Choroid plexus epithelial cell (primary cell): Measurements from ENCODE around the gene CDK6.
A peak's percentile ranks its signal among the peaks of the same experiment; 100 is the strongest.

Experiments
- DNase-seq: peaks from one replicate; pipeline ENCODE4 v3.0.0-alpha.2; 2010; ENCODE audit warnings: low read depth
- H3K4me3 ChIP-seq: 2 replicates; pipeline ENCODE4 v1.5.1; 2011; ENCODE audit warnings: low read depth, mild to moderate bottlenecking, control low read depth, low read length, moderate library complexity
- TF ChIP-seq, protein P1 (sequence below): conservative IDR thresholded peaks from 2 replicates; pipeline ENCODE4 v1.5.1; 2011; ENCODE audit warnings: low read depth, mild to moderate bottlenecking, control low read depth, inconsistent platforms, low read length, moderate library complexity

The CDK6 gene

DNA sequence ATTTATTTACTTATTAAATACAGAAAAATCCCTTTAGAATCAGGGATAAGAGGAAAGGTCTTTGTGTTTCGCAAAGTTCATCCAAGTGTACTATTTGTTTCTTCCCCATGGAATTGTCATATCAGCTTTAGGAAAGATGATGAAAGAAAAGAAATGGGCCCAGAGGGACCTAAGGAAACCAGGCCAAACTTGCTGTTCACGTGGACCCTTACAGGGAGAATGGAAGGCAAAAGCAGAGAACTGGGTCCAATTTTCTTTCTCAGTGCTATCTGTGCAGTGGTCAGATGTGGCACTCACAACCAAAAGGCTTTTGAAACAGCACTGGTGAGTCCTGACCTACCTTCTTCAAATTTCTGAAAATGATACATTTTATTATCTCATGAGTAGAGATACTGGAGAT is 192.6 kb downstream of the CDK6 start:
- TF ChIP-seq, protein P1, sequence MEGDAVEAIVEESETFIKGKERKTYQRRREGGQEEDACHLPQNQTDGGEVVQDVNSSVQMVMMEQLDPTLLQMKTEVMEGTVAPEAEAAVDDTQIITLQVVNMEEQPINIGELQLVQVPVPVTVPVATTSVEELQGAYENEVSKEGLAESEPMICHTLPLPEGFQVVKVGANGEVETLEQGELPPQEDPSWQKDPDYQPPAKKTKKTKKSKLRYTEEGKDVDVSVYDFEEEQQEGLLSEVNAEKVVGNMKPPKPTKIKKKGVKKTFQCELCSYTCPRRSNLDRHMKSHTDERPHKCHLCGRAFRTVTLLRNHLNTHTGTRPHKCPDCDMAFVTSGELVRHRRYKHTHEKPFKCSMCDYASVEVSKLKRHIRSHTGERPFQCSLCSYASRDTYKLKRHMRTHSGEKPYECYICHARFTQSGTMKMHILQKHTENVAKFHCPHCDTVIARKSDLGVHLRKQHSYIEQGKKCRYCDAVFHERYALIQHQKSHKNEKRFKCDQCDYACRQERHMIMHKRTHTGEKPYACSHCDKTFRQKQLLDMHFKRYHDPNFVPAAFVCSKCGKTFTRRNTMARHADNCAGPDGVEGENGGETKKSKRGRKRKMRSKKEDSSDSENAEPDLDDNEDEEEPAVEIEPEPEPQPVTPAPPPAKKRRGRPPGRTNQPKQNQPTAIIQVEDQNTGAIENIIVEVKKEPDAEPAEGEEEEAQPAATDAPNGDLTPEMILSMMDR = no peak
- no peak overlapping the region for H3K4me3 ChIP-seq
- DNase-seq = no peak

DNA sequence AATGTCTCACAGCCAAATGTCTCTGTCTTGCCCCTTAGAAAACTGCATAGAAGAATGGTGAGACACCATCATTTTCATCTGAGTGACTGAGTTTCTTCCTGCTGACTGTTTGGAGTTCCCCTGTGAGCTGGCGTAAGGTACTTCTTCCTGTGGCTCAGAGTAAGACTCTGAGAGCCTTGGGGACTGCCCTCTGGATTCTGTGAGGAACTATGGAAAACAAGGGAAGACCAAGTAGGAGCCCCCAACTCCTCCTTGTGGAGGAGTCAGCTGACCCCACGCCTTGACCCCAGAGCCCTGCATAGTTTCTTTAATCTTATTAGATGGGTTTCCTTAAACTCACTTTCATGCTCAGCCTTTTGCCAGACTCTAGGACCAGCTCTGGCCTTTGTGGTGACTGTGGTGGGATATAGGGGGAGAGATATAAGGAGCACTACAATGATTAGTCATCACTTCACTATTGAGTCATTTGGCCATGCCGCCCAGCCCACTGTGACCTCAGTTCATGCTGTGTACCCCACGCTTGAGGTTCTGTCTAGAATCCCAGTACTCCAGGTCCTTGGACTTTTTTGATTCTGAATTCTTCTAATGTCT is 194.4 kb downstream of the CDK6 start:
- peak; percentile 71 for DNase-seq
- TF ChIP-seq, protein P1 = no peak
- H3K4me3 ChIP-seq = no peak overlapping the region

DNA sequence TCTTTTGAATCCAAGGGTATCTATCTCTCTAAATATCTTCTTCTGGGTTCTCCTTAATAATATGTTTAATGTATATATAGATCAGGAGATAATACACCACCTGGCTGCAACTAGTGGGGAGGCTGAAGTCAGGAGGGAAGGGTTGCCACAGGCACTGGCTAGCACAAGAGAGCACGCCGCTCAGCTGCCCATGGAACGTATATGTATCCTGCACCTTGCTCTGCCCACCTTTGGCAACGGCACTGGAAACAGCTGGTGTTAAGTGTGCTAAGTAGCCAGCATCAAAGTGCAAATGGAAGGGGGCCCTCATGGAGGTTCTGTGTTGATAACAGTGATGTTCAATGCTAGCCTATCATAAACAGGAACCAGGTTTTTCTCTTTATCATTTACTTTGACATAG is 196.4 kb downstream of the CDK6 start:
- no peak for DNase-seq
- TF ChIP-seq, protein P1 = no peak
- no peak overlapping the region for H3K4me3 ChIP-seq

DNA sequence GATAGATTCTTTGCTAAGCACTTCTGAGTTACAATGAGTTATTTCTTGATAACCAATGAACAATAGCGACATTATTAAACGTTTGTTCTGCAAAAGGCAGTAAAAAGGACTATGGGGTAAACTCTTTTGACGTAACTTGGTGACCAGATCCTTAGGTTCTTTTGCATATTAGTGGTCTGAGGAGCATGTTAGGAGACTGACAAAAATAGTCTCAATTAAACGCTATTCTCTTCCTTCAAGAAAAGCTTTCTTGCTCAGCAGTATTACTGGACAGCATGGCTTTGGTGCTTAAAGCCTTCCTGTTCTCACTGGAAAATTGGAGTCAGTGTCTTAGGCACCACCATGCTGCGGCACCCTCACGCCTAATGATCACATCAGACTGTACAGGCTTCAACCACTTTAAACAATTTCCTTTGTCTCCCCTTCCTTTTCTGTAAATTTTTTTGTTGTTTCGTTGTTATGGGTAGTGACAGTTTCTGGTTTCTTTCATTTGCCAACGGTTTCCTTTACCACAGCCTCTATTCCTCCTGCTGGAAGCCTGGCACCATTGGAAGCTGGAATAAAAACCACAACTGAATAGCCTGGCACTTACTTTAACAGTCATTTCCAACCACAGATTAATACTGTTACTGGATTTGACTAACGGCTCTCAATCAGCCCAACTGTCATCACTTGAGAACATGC is 197.0 kb downstream of the CDK6 start:
- TF ChIP-seq, protein P1 = no peak
- H3K4me3 ChIP-seq = no peak overlapping the region
- no peak for DNase-seq

DNA sequence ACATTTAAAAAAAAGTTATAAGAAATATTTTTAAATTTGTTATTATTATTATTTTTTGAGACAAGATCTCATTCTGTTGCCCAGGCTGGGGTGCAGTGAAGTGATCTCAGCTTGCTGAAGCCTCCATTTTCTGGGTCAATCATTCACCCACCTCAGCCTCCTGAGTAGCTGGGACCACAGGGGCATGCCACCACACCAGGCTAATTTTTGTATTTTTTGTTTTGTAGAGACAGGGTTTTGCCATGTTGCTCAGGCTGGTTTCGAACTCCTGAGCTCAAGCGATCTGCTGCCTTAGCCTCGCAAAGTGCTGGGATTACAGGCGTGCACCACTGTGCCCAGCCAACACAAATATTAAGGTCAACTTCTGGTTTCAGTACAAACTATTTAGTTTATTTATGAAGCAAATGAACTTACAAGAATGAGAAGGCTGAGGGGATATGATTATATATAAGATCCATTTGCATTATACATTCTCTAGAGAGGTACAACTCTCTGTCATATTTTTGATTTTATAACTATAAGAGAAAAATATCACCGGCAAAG is 200.3 kb downstream of the CDK6 start:
- DNase-seq = peak; percentile 64
- TF ChIP-seq, protein P1 = no peak
- no peak overlapping the region for H3K4me3 ChIP-seq

DNA sequence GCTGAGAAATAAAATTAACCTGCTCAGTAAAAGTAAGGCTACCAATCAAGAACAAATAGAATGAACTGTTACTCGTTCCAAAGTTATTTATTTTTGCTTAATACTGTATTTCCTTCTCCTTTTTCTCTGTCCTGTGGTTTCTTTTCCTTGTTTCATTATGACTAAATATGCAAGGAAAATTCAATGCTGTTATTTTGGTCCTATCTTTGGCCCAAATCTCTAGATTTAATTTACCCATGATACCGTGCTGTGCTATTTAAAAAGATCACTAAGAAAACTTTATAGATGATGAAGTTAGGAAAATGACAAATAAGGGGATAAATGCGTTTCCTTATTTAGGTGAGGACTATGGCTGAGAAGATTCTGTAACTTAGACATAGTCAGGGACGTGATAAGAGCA is 200.8 kb downstream of the CDK6 start:
- no peak overlapping the region for H3K4me3 ChIP-seq
- TF ChIP-seq, protein P1 = no peak
- DNase-seq = no peak
